SK-N-MC (cell line): ENCODE measurements around the gene SLC43A2.

ENCODE experiments used
- EZH2 ChIP-seq: fragments of 200-600 bp; sonication (generic); IDR thresholded peaks from one replicate; pipeline ENCODE4 v1.6.1; 2017; ENCODE audit warnings: antibody characterized with exemption
- POLR2AphosphoS5 ChIP-seq: IDR thresholded peaks from 2 replicates; pipeline ENCODE4 v1.6.1; 2012; ENCODE audit warnings: mild to moderate bottlenecking, low read depth, low read length, borderline replicate concordance

- TF ChIP-seq POLR2AphosphoS5 (no peak), EZH2 (no peak)
Observed at GRCh38 chr17:1583556-1583955, 45.1 kb downstream of the SLC43A2 start.
